Keratinocyte (primary cell): ENCODE data around the gene PLK1. TPM values are rescaled to one million over a fixed set of nuclear protein-coding genes. Genes with fewer than 3 reads are reported as not detected.

ENCODE experiments used
- DNase-seq: peaks from one replicate; pipeline ENCODE4 v3.0.0-alpha.2; 2011; ENCODE audit warnings: low read depth, missing footprints, low spot score
- FAIRE-seq: peaks from 2 replicates; lab custom pipeline; 2011; peaks lifted over from hg19 to GRCh38; lab: Jason Lieb, UNC
- H2AFZ ChIP-seq: 2 replicates; pipeline ENCODE4 v1.6.0; 2012; ENCODE audit warnings: low read length, control low read depth, inconsistent platforms; ENCODE audit not compliant: control insufficient read depth
- H3K27ac ChIP-seq: 2 replicates; pipeline ENCODE4 v1.5.1; 2011; ENCODE audit warnings: low read length; ENCODE audit not compliant: control insufficient read depth, insufficient read depth
- H3K27me3 ChIP-seq: 3 replicates; pipeline ENCODE4 v1.6.0; 2011; ENCODE audit warnings: low read length; ENCODE audit not compliant: control insufficient read depth, insufficient read depth; ENCODE audit errors: extremely low read depth
- H3K36me3 ChIP-seq, 2 experiments: 2 replicates in 1 of 2; 3 replicates in 1 of 2; pipeline ENCODE4 v1.5.1; 2011; ENCODE audit warnings: low read length in 2 of 2, mild to moderate bottlenecking in 1 of 2; ENCODE audit not compliant: control insufficient read depth in 2 of 2, insufficient read depth in 2 of 2; ENCODE audit errors: extremely low read depth in 1 of 2
- H3K4me1 ChIP-seq: 3 replicates; pipeline ENCODE4 v1.5.1; 2011; ENCODE audit warnings: low read length; ENCODE audit not compliant: control insufficient read depth, insufficient read depth; ENCODE audit errors: extremely low read depth
- H3K4me2 ChIP-seq: 3 replicates; pipeline ENCODE4 v1.6.0; 2011; ENCODE audit warnings: low read depth, low read length; ENCODE audit not compliant: control insufficient read depth, insufficient read depth; ENCODE audit errors: extremely low read depth
- H3K4me3 ChIP-seq, 3 experiments: fragments of 200-600 bp in 1 of 3; sonication (generic) in 1 of 3; 2 replicates in 2 of 3; 3 replicates in 1 of 3; pipeline ENCODE4 v1.5.1; 2011 to 2016; ENCODE audit warnings: low read length in 3 of 3, mild to moderate bottlenecking in 3 of 3, control low read depth in 2 of 3, inconsistent platforms in 1 of 3, low read depth in 1 of 3, mixed read lengths in 1 of 3, mixed run types in 1 of 3, moderate library complexity in 1 of 3; ENCODE audit not compliant: control insufficient read depth in 2 of 3, insufficient read depth in 2 of 3; ENCODE audit errors: extremely low read depth in 1 of 3
- H3K79me2 ChIP-seq: 2 replicates; pipeline ENCODE4 v1.6.0; 2012; ENCODE audit warnings: low read length; ENCODE audit not compliant: control insufficient read depth, insufficient read depth
- H3K9ac ChIP-seq: 3 replicates; pipeline ENCODE4 v1.6.0; 2011; ENCODE audit warnings: low read length; ENCODE audit not compliant: control insufficient read depth, insufficient read depth; ENCODE audit errors: extremely low read depth
- H3K9me1 ChIP-seq: 3 replicates; pipeline ENCODE4 v1.6.0; 2011; ENCODE audit warnings: low read length; ENCODE audit not compliant: control insufficient read depth, insufficient read depth; ENCODE audit errors: extremely low read depth
- H3K9me3 ChIP-seq: 2 replicates; pipeline ENCODE4 v1.5.1; 2012; ENCODE audit warnings: low read depth, low read length; ENCODE audit not compliant: control insufficient read depth
- H4K20me1 ChIP-seq: 3 replicates; pipeline ENCODE4 v1.6.0; 2011; ENCODE audit warnings: low read length; ENCODE audit not compliant: control insufficient read depth, insufficient read depth; ENCODE audit errors: extremely low read depth
- CTCF ChIP-seq, 3 experiments: IDR thresholded peaks in 1 of 3; conservative IDR thresholded peaks in 1 of 3; optimal IDR thresholded peaks in 1 of 3; 2 replicates in 2 of 3; 3 replicates in 1 of 3; pipeline versions ENCODE3 to v1.5.1; 2011; ENCODE audit warnings: low read length in 3 of 3, mild to moderate bottlenecking in 3 of 3, moderate library complexity in 2 of 3, control low read depth in 1 of 3, inconsistent platforms in 1 of 3; ENCODE audit not compliant: insufficient read depth in 2 of 3; ENCODE audit errors: extremely low read depth in 1 of 3
- EZH2 ChIP-seq: IDR thresholded peaks from one replicate; pipeline ENCODE4 v1.6.1; 2012; ENCODE audit warnings: inconsistent platforms, mild to moderate bottlenecking, low read length, moderate library complexity
- dilution Hi-C: fragments of 300-500 bp; cut with MboI; formaldehyde crosslinking; loops from one replicate; pipeline ENCODE4 v1.7.0; 2020; ENCODE audit warnings: low sequenced_read_pairs; ENCODE audit not compliant: extremely low pct_ligation_motif_present
- polyA plus RNA-seq, 5 experiments: library from polyadenylated mRNA; depleted of rRNA in 3 of 5; stranded (reverse) in 3 of 5; stranded (forward) in 1 of 5; unstranded in 1 of 5; fragments of >200 nt; gene quantifications; 1 replicate in 1 of 5; 2 replicates in 3 of 5; 3 replicates in 1 of 5; pipeline versions ENCODE4 v1.2.1 to v1.2.3, GENCODE V29; 2011 to 2012; ENCODE audit warnings: missing spikeins in 2 of 5, low read depth in 1 of 5, low replicate concordance in 1 of 5

Gene PLK1
- polyA plus RNA-seq, 1 donor (not counting 4 experiments of a cell fraction or from before 2014, with no cell fraction given), result 21.2 TPM

GRCh38 chr16:23711785-23712184 is 33.1 kb downstream of the PLK1 start:
- no peak overlapping the region for H2AFZ ChIP-seq
- H3K9me3 ChIP-seq, result peaks cover 7% of the 10 kb centered on the region
- H3K9me1 ChIP-seq, result no peaks in the 10 kb centered on the region
- H3K4me1 ChIP-seq, result no peaks in the 10 kb centered on the region
- H3K27me3 ChIP-seq, result peaks cover 27% of the 10 kb centered on the region
- H3K4me3 ChIP-seq, result no peak overlapping the region
- FAIRE-seq (no peak), DNase-seq (no peak)
- H3K36me3 ChIP-seq, result no peaks in the 10 kb centered on the region
- no peak overlapping the region for H3K9ac ChIP-seq
- no peak overlapping the region for H3K27ac ChIP-seq
- dilution Hi-C loops, result no loop called here
- H3K79me2 ChIP-seq, result no peaks in the 10 kb centered on the region
- H4K20me1 ChIP-seq, result no peaks in the 10 kb centered on the region
- H3K4me2 ChIP-seq, result no peak overlapping the region
- TF ChIP-seq EZH2 (no peak), CTCF (optimal IDR thresholded peaks at IDR 0.05 in 1 of 3, IDR thresholded peaks at IDR 0.05 in 1 of 3, conservative IDR thresholded peaks at IDR 0.05 in 1 of 3; ENCODE audit: extremely low read depth in 1 of 3, insufficient read depth in 2 of 3, low read length in 3 of 3) (no peak)

GRCh38 chr16:23712976-23713375 is 34.3 kb downstream of the PLK1 start, which contains the start of gene ERN2:
TSS of gene ERN2 (minus strand) at chr16:23713222. CDS start at chr16:23713187, 35 bp downstream.
- Histone ChIP-seq H3K27ac (no peak within 1 kb of the TSS), H3K4me2 (no peak within 1 kb of the TSS), H3K27me3 (peaks cover 34% of the 10 kb centered on the region), H3K9ac (no peak within 1 kb of the TSS), H4K20me1 (no peaks in the 10 kb centered on the region), H3K4me1 (no peaks in the 10 kb centered on the region), H3K9me1 (no peaks in the 10 kb centered on the region), H3K9me3 (peaks cover 7% of the 10 kb centered on the region), H3K4me3 (no peak within 1 kb of the TSS), H3K36me3 (no peaks in the 10 kb centered on the region), H2AFZ (no peak within 1 kb of the TSS), H3K79me2 (no peaks in the 10 kb centered on the region)
- dilution Hi-C loops, result no loop called here
- DNase-seq (no peak), FAIRE-seq (no peak)
- TF ChIP-seq EZH2 (no peak), CTCF (optimal IDR thresholded peaks at IDR 0.05 in 1 of 3, IDR thresholded peaks at IDR 0.05 in 1 of 3, conservative IDR thresholded peaks at IDR 0.05 in 1 of 3; ENCODE audit: extremely low read depth in 1 of 3, insufficient read depth in 2 of 3, low read length in 3 of 3) (no peak)
